ENCODE results near the gene TAF1B.
"Not testable (repeated sequence)": the region's sequence is repeated elsewhere in the genome, so short reads cannot be mapped to it uniquely, and the experiment has no call there.

Gene TAF1B

DNA sequence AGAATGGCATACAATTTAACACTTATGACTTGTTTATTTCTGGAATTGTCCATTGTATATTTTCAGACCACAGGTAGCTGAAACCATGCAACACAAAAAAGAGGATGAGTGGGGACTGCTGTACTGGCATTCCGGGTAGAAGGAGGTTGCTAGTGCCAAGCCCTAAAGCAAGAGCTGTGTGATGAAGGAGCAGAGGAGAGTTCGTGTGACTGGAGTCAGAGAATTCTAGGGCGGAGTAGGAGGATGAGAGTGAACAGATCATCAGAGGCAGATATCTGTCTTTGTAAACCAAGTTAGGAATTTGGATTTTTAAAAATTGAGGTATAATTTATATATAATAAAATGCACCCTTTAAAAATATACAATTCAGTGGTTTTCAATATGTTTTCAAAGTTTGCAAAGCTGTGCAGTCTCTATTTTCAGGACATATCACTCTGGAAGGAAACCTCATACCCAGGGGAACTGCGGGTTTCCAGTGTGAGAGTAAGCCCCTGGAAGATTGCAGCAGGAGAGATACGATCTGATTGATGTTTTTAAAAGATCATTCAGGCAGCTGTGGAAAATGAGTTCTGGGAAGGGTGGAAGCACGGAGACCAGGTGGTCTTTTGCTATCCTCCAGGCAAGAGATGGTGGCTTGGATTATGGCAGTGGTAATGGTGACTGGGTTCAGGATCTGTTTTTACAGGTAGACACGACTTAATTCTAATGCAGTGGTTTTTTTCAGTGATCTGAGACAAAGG lies 36.4 kb downstream of the TAF1B start:
- in situ Hi-C loops (cut with MboI; ENCODE audit: low sequenced_read_pairs): no loop called here

DNA sequence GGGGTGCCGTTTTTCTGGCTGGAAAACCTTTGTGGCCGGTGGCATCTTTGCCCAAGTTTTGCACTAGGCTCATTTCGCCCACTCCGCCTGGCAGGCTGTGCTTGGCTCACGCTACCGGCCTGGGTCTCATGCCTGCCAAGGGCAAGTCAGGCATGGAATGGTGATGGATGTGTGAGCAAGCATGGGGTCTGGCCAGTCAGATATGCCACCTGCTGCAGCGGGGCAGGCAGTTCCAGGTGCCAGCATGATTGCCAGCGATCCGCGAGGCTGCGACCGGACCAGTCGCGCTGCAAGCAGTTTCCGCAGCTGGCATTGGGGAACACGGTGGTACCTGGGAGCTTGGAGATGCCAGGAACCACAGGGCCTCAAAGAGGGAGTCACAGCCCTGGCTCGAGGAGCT lies 40.6 kb downstream of the TAF1B start:
- in situ Hi-C loops (cut with MboI; ENCODE audit: low sequenced_read_pairs): no loop called here

DNA sequence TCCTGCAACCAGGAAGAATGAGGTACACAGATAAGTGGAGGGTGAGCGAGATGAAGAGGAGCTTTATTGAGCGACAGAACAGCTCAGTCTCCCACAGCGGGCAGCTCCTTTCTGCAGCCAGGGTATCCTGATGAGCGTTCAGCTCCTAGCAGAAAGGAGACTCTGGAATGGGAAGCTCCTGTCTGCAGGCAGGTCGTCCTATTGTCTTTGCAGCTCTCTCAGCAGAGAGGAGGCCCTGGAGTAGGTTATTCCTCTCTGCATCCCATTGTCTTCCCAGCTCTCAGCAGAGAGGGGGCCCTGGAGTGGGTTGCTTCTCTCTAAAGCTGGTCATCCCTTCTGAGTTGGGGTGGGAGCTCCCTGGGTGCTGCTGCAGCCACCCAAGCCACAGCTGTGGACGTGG lies 41.2 kb downstream of the TAF1B start:
- in situ Hi-C loops (cut with MboI; ENCODE audit: low sequenced_read_pairs): no loop called here

DNA sequence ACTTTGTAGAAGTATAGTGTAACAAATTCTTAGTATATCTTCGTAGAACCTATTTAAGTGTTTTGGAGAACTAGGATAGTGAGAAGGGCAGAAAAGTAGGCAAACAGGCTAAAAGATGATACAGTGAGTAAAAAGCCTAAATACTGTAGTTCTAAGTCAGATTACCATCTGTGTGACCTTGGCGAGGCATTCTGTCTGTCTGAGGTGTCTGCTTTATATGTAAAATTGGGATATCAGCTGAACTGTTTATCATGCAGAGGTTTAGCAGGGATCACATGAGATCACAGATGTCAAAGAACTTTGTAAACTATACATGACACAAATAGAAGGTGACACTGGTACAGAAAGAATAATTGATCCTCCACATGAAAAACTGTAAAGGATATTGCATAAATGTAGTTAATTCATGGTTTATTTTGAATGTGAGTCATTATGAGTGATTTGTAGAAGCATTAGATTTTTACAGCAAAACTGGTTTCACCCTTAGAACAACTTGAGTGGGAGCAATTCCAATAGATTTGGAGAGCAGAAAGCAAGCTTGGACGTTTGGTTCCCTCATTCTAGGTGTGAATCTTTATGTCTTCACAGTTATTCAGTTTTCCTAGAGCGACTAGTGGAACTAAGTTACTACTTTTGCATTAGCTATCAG lies 41.9 kb downstream of the TAF1B start:
- in situ Hi-C loops (cut with MboI; ENCODE audit: low sequenced_read_pairs): no loop called here

DNA sequence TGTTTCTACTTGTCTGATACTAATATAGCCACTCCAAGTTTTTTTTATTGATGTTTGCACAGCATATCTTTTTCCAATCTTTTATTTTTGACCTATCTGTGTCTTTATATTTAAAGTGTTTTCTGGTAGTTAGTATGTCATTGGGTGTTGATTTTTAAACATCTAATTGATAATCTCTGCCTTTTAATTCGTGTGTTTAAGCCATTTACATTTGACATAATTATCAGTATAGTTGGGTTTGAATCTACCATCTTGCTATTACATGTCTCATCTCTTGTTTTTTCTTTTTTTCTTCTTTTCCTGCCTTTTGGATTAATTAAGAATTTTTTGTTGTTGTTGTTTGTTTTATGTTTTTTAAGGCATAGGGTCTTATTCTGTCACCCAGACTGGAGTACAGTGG lies 44.2 kb downstream of the TAF1B start:
- in situ Hi-C loops (cut with MboI; ENCODE audit: low sequenced_read_pairs): no loop called here

DNA sequence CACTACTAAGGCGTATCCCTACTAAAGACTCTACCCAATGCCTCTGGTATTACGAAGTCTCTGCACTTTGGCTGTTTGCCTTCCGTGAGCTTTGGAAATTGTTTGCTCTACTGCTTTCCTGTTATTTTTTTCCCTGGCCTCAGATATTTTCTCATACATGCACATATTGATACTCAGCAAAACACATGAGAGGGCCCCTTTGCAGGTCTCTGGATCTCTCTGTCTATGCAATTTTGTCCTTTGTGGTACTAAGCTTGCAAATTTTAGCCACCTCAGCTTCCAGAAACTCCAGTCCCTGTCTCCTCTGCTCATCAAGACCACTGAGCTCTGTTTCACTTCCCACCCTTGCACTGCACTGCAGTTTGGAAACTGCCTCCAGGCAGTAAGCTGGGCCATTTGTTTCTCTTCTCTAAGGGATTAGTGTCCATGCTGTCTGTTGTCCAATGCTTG lies 46.6 kb downstream of the TAF1B start:
- in situ Hi-C loops (cut with MboI; ENCODE audit: low sequenced_read_pairs): no loop called here

DNA sequence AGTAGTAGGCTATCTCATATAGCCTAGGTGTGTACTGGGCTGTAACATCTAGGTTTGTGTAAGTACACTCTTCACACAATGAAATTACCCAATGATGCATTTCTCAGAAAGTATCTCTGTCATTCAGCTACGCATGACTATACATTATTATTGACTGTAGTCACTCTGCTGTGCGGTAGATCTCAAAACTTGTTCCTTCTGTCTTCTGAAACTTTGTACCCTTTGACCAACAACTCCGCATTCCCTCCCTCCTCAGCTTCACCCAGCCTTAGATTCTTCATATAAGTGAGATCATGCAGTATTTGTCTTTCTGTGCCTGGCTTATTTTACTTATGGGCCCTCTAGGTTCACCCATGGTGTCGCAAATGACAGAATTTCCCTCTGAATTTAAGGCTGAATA lies 49.0 kb downstream of the TAF1B start:
- in situ Hi-C loops (cut with MboI; ENCODE audit: low sequenced_read_pairs): no loop called here

DNA sequence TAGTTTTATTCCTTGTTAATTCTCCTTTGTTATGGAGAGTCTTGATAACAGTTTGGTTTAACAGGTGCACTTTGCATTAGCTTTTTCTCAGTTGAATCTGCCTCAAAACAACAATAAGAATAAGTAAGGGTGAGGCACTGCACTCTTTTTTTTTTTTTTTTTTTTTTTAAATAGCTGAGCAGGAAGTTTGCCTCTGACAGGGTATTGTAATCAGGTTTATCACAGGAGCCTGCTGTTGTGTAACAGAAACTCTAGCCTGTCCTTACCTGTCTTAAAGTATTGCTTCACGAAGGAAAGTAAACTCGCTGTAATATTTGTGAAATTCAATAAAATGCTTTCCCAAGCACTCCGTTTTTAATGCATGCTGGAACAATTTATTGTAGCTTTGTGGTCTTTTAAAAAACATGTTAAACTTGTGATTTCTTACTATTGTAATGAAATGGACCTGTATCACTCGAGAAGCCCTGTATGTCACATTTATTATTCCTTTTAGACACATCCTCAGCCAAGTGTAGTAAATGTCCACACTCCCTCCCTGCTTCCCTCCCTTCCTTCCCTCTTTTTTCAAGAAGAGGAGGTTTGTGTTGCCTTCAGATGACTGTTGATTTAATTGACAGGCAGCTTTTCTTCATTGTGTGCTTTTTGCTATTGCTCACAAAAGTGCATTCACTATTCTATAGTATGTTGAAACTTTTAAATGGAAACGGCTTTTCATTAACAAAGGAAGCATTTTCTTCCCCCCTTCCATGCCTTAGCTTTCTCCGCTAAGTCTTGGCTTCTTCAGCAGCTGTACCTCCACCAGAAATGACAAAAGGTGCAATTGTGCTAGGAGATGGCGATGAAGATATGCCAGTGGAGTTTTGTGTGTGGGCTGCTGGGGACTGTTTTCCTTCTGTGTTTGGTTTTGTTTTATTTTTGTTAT lies 52.7 kb downstream of the TAF1B start:
- in situ Hi-C loops (cut with MboI; ENCODE audit: low sequenced_read_pairs): no loop called here

DNA sequence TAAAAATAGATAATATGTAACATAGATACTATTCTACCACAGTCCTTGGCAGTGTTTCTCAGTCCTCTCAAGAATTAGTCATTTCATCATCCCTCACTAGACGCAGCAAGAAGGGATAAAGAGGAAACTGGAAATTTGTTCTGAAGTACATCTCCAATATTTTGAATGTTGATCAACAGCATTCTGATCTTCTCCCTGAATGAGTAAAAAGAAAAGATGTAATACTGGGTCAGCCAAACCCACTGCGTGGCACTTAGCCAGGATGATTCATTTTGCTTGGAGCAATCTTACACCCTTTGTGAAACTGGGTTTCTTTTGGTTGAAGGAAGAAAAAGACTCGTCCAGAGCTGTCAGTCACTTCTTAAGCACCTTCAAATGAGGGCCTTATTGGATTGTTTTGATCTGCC lies 54.1 kb downstream of the TAF1B start:
- in situ Hi-C loops (cut with MboI; ENCODE audit: low sequenced_read_pairs): no loop called here

DNA sequence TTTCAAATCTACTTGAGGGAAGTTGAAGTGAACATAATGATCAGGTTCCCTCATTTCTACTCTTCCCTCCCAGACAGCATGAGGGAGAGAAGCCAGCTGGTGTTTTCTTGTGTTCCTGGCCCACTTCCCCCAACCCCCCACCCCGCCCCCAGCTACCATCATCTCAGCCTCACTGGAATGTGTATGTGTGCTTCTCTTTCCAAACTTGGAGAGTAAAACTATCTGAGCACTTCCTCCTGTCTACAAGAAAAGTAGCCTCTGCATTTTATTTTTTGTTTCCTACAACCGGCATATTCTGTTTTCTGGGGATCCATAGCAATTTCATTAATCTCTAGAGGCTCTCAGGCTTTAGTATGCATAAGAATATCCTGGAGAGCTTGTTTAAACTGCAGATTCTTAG lies 54.6 kb downstream of the TAF1B start:
- in situ Hi-C loops (cut with MboI; ENCODE audit: low sequenced_read_pairs): no loop called here

DNA sequence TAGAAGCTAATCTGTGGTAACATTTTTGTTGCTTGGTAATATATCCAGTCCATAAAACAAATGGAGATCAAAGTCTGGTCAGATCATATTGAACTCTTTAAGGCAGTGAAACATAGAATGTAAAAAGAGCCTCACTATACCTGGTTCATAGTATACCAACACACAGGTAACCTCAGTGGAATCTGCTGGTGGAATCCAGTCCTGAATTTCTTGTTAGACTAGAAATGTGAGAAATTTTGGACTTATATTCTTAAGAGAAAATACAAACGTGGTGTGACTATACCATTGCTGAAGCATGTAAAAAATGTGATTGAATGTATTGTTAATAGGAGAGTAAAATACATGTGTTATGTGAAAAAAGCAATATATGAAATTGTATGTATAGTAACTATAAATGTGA lies 62.1 kb downstream of the TAF1B start:
- in situ Hi-C loops (cut with MboI; ENCODE audit: low sequenced_read_pairs): no loop called here

DNA sequence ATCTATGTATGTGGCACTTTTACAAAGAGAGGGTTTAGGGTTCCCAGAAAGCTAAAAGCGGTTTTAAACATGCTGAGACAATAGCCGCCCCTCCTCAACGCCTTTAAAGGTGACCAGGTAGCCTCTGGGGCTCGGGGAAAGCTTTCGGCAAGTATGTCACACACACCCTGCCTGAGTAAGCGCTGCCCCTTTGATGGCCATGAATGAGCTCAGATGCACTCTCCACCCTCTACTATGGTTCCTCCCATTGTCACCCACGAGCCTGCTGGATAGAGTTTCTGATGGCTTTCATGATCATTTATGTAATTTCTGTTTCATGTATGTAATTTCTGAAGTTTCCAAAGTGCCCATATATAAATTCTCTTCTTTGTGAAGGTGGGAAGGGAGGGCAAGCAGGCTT lies 64.1 kb downstream of the TAF1B start:
- in situ Hi-C loops (cut with MboI; ENCODE audit: low sequenced_read_pairs): no loop called here

DNA sequence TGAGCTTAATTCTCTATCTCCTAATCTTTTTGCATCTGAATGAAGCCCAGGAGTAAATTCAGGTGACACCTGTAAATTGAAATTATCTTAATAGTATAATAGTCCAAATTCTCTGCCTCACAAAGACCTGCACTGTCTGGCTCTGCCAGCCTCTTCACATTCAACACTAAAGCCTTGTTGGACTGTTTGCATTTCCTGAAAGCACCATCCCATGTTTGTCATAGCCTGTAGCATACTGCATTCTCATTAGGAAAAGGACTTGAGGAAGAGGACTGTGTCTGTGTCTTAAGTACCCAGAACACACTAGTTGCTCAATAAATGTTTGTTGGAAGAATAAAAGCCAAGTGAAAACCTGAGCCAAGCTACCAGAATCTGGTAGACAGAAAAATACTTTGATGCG lies 65.4 kb downstream of the TAF1B start:
- in situ Hi-C loops (cut with MboI; ENCODE audit: low sequenced_read_pairs): no loop called here

DNA sequence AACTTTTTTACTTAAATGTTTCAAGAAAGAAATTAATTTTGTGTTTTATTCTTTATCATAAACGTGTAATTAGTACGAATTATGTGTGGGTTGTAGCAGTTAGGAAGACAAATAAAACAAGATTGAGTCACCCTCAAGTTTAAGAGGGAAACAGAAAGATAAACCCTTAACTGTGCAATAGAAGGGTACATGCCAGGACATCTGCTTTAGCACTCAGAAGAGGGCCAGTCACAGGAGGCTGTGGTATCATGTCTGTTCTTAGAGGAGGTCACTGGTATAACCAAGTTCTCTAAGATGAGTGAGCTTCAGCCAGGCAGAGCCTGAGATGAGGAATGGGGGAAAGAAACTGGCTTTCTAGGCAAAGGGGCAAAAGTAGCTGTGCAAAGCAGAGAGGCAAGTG lies 65.8 kb downstream of the TAF1B start:
- in situ Hi-C loops (cut with MboI; ENCODE audit: low sequenced_read_pairs): no loop called here

DNA sequence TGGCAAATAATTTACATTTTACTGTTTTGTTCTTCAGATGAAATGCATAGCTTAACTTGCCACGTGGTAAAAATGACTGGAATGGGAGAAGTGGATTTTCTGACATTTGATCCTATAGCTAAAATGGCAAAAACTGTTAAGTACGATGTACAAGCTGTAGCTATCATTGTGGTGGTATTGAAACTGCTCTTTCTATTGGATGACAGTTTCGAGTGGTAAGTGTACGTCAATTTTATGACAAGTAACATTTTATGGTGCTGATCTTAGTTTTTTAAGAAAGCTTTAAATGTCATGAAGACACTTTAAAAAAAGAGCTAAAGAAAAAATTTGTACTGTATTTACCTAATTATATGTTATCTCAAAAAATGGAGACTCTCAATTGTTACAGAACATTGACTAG lies 67.4 kb downstream of the TAF1B start:
- in situ Hi-C loops (cut with MboI; ENCODE audit: low sequenced_read_pairs): no loop called here

DNA sequence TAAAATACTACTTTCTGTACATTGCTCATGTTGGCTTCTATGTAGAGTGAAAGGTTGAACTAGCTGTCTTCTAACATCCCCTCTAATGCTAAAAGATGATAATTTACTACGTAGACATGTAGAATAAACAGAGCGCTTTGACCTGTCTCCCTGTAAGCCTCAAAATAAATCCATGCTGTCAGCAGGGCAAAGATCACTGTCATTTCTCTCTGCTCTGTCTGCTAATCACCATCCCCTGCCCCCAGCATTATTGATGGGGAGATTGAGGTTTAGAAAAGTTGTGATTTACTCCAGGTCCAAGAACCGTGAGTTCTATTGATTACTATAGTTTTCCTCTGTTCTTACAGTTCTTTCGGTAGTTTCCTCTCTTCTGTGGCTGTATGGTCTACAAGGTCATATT lies 69.2 kb downstream of the TAF1B start:
- in situ Hi-C loops (cut with MboI; ENCODE audit: low sequenced_read_pairs): no loop called here

DNA sequence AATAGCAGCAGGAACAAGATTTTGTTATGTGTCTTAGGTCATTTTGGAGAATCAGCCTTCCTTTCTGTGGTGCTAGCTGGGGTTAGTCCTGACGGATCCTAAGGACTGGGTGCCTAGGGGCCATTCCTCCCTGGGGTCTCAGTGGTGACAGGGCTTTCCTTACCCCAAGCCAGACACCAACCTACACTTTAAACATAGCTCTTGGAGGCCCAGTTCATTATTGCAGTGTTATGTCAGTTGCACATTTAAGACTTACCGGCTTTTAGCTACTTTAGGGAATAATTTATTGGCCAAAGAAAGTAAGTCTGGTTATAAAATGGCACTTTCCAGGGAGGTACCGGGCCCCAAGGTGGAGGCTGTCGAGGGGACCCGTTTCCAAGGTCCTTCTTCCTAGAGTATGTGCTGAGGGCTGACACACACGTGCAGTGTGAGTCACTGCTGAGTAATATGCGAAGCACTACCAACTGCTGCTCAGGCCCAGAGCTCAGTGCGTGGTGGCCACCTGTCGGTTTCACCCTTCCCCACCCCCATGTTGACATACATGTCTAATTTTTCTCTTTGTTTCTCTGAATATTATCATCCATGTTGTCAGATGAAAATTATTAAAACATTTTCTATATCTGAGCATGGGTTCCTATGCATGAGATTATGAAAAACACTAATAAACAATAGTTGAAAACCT lies 71.3 kb downstream of the TAF1B start:
- in situ Hi-C loops (cut with MboI; ENCODE audit: low sequenced_read_pairs): no loop called here

DNA sequence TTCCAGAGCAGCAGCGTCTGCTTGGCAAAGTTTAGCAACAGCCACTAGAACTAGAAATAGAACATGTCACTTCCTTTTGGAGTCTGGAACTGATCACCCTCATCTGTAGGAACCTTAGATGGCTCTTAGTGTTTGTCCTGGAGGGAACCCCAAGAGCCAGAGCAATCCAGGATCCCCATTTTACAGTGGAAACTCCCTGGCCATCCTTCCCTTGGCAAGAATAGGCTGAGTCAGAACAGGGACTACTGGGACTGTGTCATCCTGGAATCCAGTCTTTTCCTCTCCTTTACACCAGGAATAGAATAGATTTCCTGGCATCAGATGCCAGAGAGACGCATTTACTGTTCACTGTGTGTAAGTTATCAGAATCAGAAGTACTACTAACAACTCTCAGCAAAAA lies 75.0 kb downstream of the TAF1B start:
- in situ Hi-C loops (cut with MboI; ENCODE audit: low sequenced_read_pairs): no loop called here

DNA sequence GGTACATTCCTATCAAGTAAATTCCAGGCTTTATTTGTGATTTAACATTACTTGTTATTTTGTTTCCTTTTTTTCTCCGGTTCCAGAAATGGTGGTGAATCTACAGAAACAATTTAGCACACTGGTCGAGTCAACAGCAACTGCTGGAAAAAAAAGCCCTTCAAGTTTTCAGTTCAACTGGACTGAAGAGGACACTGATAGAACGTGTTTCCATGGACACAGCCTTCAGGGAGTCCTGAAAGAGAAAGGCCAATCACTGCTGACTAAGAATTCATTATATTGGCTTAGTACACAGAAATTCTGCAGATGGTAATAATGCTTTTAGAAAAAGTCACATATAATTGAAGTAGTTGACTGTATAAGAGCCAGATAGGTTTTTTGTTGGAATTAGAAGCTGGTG lies 76.2 kb downstream of the TAF1B start:
- in situ Hi-C loops (cut with MboI; ENCODE audit: low sequenced_read_pairs): no loop called here

DNA sequence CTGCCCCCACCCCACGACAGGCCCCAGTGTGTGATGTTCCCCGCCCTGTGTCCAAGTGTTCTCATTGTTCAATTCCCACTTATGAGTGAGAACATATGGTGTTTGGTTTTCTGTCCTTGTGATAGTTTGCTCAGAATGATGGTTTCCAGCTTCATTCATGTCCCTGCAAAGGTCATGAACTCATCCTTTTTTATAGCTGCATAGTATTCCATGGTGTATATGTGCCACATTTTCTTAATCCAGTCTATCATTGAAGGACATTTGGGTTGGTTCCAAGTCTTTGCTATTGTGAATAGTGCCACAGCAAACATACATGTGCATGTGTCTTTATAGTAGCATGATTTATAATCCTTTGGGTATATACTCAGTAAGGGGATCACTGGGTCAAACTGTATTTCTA lies 83.7 kb downstream of the TAF1B start:
- in situ Hi-C loops (cut with MboI; ENCODE audit: low sequenced_read_pairs): not testable (repeated sequence)

DNA sequence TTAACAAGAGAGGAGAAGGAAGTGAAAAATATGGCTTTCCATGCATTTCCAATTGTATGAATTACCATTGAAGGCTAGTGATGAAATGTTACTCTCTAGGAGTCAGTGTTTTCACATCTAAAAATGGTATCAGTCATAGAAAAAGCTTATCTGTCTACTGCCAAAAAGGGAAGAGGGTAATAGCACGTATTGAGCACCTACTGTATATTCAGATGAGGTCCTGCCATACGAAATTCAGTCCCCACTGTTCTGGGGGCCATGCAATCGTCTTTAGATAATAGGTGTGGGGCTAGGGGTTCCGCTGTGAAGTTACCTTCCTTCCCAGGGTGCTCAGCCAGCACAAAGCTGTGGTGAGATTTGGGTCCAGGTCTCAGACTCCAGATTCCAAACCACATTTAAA lies 94.0 kb downstream of the TAF1B start:
- in situ Hi-C loops (cut with MboI; ENCODE audit: low sequenced_read_pairs): no loop called here
